ENCODE data around the gene CACNA1H.

Gene CACNA1H

GRCh38 chr16:1159325-1159972 lies 6.5 kb downstream of the CACNA1H start:
- no peak for DNase-seq

GRCh38 chr16:1159973-1160772 lies 7.3 kb downstream of the CACNA1H start:
- no peak for DNase-seq

- DNase-seq = no peak
Observed at GRCh38 chr16:1160773-1161348, 8.0 kb downstream of the CACNA1H start.

GRCh38 chr16:1162701-1163566 lies 10.0 kb downstream of the CACNA1H start:
- DNase-seq = no peak

- no peak for DNase-seq
Observed at GRCh38 chr16:1163567-1164055, 10.7 kb downstream of the CACNA1H start.

- no peak for DNase-seq
Observed at GRCh38 chr16:1164382-1164781, 11.5 kb downstream of the CACNA1H start.

GRCh38 chr16:1164975-1165374 lies 12.1 kb downstream of the CACNA1H start:
- no peak for DNase-seq

GRCh38 chr16:1165511-1165910 lies 12.6 kb downstream of the CACNA1H start:
- no peak for DNase-seq

- DNase-seq = no peak
Observed at GRCh38 chr16:1167276-1168107, 14.6 kb downstream of the CACNA1H start.

- DNase-seq = no peak
Observed at GRCh38 chr16:1168837-1169236, 15.9 kb downstream of the CACNA1H start.

- no peak for DNase-seq
Observed at GRCh38 chr16:1169285-1170075, 16.6 kb downstream of the CACNA1H start.

GRCh38 chr16:1170076-1170418 lies 17.1 kb downstream of the CACNA1H start:
- DNase-seq = no peak

- DNase-seq = no peak
Observed at GRCh38 chr16:1171001-1171400, 18.1 kb downstream of the CACNA1H start.

GRCh38 chr16:1171854-1172428 lies 19.0 kb downstream of the CACNA1H start:
- no peak for DNase-seq

- no peak for DNase-seq
Observed at GRCh38 chr16:1172651-1173050, 19.7 kb downstream of the CACNA1H start.

- no peak for DNase-seq
Observed at GRCh38 chr16:1173788-1174451, 21.0 kb downstream of the CACNA1H start.

- DNase-seq = no peak
Observed at GRCh38 chr16:1174477-1175357, 21.8 kb downstream of the CACNA1H start.

- DNase-seq = no peak
Observed at GRCh38 chr16:1175566-1176279, 22.8 kb downstream of the CACNA1H start.

Measured in activated T-cell treated with anti-CD3 and anti-CD28 coated beads, Interleukin-2, amount 50 U/mL, for 48 hours (primary cell).